Activated T-helper 1 cell treated with anti-CD3 and anti-CD28 coated beads, Interleukin-2, amount 50 U/mL, for 16 hours (primary cell): ENCODE data around the gene ERBB4.
"Not testable (repeated sequence)": the region's sequence is repeated elsewhere in the genome, so short reads cannot be mapped to it uniquely, and the experiment has no call there.

Source experiments
- DNase-seq, 2 donors: peaks; one replicate each; pipeline ENCODE4 v3.0.0-alpha.2; 2020; ENCODE audit warnings: low read depth in 1 of 2, low spot score in 1 of 2

Gene ERBB4

DNA sequence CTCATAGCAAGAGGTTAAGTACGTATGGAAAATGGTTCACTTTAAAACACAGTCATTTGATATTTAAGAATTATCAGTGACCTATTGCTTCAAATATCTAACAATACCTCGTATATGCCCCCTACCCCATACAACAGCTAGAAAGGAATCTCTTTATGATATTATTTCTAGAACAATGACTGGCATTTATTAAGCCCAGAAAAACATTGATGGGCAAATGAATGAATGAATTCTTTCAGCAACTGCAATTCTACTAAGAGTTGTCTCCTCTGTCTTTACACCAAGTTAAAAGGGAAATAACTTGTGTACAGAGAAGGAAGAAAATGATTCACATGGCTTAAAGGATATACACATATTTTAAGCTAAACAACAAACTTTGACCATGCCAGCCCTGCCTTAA, 384.7 kb downstream of the ERBB4 start:
- DNase-seq, result no peak

DNA sequence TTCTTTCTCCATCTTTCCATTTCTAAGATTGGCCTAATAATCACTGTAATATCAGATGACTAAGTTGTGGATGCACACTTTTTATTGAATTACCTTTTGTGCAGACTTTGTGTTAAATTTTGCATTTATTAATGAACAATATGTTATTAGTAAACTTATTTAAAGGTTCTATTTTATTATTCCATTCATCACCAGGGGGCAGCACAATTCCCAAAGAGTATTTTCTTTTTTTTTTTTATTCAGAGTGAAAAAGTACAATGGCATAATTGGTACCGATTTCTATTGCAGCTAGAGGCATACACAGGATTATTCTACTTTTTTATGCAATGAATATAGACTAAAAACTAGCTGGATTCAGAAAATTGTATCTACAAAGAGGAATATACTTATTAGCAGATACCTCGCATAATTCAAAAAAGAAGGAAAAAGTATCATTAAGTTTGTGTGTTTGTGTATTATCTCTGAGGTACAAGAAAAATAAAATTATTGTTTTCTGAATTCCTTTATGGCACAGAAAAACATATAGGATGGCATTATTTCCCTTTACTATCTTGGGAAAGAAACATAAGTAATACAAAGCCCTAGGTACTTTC, 390.6 kb downstream of the ERBB4 start:
- no peak for DNase-seq

DNA sequence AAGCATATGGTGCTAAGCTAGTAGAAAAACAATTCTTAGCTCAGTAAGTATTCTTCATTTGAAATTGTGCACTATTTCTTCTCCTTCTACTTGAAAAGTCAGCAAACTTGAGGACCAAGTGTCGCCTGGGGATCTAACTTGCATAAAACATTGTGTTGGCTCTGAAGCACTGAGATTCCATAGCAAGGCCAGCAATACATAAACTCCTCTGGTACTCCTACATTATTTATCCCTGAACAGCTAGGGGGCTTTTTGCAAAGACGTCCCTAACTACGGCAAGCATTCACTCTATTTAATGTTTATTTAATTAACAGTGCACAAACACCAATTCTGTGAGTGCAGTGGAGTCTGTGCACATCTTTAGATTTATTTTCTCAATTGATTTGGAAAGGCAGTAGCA, 392.2 kb downstream of the ERBB4 start:
- no peak for DNase-seq

DNA sequence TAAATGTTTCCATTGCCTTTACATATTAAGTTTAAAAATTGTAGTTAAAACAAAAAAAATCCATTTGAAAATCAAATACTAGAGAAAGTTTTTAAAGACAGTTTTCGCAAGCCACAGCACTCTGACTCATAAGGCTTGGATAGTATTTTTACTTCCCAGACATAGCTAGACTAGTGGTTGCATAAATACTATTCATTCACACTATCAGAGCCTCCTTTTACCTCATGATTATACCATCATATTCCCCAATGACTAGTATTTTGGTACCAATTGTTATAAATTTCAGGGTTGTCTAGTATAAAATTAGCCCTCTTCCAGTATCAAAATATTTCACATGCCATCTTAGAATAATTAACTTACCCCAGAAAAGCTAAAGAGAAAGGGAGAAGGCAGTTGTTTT, 393.5 kb downstream of the ERBB4 start:
- DNase-seq, result no peak

DNA sequence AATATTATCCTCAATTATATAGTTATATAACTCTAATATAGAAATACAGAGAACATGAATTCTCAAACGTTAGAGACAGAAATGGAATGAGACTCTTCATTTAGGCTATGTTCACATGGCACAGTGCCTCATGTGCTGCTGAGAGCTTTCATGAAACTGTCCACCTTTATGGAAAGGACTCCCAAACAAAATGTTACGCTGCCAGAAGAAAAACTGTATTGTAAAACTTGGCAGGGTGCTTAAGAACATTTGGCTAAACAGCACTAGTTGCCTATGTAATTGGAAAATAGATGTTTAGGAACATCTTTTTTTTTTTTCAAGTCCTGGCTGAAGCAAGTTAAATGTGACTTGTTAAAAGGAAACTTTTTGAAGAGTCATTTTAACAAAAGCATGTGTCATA, 396.0 kb downstream of the ERBB4 start:
- DNase-seq, result no peak

DNA sequence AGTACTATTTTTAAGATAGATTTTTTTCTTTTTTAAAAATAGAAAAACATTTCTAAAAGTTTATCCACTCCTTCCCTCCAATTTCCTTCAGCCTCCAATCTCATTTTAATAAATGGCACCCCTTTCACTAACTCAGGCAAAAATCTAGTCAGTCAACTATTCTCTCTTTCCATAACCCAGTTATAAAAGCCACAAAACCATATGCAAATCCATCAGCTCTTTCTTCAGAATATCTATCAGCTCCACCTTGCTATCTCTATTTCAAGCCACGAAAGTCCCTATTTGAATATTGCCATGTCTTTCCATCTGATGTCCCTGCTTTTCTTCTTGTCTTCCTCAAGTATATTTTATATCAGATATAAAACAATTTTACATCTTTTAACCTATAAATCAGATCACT, 397.1 kb downstream of the ERBB4 start:
- no peak for DNase-seq

DNA sequence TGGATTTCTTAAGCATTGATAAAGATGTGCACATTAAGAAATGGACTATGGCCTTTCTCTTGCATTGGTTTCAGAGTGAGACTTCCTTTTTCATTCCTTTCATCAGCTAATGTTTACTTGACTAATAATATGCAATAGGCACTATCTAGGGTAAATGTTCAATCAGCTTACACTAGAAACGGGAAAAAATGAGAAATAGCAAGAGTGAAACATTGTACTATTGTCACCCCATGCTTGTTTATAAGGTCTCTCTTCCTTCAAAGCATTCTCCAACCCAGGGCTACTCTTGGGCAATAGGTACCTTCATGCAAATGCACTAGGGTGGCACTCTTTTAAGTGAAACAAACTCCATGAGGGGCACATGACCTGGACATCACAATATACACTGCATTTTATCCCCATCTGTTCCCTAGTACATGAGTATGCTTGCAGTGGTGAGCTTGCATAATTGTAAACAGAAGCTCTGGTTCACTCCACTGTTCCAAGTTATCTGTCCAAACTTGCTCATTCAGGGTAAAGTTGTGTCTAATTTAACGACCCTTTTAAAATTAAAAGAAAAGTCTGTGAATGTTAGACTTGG, 402.3 kb downstream of the ERBB4 start:
- DNase-seq, result no peak

DNA sequence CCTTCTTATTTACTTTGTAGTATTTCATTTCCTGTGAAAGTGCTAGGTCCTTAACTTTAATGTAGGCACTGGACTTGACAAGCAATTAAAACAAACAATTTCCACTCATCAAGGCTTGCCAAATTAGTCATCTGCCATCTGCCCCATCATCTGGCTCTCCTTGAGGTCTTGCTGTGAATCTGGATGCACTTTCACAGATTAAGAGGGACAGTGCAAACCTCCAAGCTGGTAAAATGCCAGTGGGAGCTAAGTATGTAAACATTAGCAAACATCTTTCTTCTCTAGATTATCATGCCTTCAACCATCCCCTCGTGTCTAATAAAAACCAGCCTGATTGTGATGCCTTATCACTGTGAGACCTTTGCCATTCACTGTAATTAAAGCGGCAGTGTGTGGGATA, 402.9 kb downstream of the ERBB4 start:
- DNase-seq, result no peak

DNA sequence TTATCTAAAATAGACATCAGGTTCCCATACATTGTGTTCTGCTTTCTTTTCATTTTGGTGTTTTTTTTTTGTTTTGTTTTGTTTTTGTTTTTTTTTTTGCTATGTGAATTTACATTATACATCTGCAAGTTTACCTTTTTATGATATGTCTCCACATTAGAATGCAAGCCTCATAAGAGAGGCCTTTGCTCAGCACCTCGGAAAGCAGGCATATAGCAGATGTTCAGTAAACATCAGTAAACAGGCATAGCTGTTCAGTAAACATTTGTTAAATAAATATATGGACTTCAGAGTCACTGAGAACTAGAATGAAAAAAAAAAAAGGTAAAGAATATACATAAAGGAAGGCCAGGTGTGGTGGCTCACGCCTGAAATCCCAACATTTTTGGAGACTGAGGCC, 405.3 kb downstream of the ERBB4 start:
- no peak for DNase-seq

DNA sequence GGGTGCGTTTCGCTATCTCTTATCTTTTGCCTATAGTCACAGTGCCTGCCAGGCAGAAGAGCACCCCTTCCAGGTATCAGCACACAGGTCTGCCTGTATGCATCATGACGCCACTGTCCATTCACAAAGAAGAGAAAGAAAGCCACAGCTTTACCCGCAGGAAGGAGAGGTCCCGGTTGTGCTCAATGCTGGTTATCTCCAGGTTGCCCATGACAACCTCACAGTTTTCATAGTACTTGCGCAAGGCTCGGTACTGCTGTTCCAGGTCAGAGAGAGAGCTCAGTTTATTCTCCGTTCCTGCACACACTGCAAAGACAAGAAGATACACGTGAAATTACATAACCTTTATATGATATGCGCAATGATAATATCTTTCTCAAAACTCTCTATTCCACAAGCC, 414.0 kb downstream of the ERBB4 start:
- no peak for DNase-seq

DNA sequence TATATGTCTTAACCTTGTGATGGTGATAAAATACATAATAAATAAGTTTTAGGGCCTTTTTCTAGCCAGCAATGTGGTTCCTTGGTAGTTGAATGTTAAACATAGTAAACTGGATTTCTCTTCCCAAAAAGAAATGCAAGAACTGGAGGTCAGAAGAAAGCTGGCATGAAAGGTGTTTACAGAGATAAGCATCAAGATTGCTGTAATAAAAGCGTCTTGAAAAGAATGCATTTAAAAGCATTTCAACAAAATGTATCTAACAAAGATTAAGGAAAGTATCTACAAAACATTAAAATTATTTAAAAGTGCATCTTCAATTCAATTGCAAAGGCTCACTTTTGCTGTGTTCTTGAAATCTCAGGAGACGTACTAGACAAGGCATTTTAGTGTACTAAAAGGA, 419.0 kb downstream of the ERBB4 start:
- DNase-seq, result no peak

DNA sequence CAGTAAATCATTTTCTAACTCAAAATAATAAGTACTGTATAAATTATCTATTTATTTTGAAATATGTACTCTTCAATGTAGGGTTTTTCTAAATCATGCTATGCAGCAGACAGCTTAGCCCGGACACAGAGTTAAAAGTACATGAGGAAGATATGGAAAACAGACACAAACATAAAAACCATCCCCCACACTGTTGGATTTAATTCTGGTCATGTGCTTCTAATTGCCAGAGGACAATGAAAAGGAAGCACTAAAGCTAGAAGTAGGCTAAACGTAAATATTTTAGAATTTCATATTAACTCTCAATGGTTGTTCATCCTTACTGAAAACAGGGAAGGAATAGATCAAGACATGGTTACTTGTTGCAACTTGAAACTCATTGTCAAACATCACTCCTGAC, 420.7 kb downstream of the ERBB4 start:
- no peak for DNase-seq

DNA sequence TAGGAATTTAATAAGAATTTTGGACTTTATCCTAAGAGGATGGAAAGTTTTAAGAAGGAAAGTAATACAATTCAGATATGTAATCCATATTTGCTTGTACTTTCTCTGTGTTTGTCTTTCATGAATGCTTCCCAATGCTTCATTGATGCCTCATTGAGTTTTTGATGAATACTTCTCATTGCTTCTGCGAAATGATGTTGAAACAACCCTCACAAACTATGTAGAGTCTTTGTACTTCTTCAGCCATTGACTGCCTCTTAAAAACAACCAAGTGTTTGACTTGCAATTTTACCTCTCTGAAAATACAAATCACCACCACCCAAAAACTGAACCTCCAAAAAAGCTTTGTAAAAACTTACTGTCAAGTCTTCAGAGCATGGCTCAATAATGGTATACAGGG, 424.1 kb downstream of the ERBB4 start:
- no peak for DNase-seq

DNA sequence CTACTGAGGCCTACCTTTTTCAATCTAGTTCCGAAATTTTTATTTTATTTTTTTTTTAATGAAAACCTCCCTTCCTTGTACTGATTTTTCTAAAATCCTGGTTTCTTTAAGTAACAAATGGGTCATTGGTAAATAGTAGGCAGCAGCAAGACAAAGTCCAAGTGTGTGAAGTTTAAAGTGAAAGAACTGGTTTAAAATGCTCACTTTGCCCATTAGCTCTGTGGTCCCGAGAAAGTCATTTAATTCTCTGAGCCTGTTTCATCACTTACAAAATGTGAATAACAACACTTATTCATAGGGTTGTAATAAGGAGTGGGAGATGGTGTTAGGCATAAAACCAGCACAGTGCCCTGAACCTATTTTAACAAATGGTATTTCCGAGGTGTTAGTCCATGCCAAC, 426.2 kb downstream of the ERBB4 start:
- no peak for DNase-seq

DNA sequence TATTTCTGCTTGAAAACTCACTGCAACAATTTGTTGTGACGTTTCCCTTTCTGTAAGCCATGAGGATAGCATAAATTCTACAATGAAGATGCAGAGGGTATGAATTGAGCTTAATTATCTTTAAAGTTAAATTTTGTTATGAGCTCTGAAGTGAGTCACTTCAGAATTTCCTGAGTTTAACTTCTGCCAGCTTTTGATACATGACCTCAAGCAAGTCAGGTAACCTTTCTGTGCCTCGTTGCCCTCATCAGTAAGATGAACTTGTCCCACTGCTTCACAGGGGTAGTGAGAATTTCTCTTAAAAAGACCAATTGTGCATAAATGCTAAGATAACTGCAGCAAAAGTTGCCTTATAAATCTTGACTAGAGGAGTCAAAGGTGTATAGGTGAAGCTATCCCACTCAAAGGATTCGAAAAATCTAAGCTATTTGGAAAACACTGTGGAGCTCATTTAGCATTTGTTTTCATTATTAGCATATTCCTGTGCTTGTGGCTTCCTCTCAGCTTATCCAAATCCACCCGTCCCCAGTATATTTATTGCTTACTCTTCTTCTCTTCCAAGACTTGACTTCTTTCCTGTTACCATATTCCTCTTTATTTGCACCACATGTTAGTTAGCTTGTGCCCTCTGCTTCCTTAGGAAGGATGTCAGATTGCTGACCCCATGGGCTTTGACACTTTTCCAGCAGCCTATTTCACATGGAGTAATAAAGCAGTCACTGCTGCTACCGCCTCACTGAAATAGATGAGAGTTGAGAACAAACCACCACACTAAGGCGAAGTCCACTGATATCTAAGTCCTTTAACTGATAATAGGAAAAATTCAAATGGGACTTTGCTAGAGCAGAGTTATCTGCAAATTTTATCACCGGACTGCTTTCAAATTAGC, 428.6 kb downstream of the ERBB4 start:
- no peak for DNase-seq

DNA sequence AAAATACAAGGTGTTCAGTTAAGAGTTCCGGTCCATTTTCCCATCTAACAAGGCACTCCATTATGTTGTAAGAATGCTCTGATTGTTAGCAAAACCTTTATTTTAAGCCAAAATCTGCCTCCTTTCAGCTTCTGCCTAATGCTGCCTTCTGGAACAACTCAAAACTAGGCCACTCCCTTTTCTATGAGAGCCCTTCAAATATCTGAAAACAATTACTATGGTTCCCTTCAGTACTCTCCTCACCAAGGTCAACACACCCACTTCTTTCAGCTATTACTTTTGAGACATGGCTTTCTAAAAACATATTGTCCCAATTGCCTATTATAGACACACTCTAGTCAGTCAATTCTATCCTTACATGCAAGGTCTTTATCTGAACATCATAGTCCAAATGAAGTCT, 429.4 kb downstream of the ERBB4 start:
- no peak for DNase-seq

DNA sequence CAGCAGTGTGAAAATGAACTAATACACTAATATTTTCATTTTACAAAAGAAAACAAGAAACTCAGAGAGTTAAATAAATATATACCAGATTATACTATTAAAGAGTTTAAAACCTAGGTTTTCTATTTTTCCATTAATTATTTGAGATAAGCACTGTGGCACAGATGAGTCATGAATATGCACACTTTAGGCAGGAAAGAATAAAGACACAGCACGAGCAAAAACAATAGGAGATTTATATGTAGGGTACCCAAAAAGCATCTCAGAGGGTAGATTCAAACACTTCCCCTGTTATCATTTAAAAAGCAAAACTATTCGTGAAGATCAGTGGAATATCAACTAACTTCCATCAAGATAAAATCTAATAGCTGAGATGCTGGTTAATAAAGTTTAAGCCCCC, 430.6 kb downstream of the ERBB4 start:
- DNase-seq, result no peak

DNA sequence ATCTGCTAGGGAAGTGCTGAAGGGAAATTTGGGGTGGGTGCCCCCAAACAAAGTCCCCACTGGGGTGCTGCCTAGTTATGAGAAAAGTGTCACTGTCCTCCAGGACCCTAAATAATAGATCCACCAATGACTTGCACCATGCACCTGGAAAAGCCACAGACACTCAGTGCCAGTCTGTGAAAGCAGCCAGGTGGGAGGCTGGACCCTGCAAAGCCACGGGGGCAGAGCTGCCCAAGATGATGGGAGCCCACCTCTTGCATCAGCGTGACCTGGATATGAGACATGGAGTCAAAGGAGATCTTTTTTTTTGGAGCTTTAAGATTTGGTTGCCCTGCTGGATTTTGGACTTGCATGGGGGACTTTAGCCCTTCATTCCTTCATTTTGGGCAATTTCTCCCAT, 431.6 kb downstream of the ERBB4 start:
- DNase-seq, result no peak

DNA sequence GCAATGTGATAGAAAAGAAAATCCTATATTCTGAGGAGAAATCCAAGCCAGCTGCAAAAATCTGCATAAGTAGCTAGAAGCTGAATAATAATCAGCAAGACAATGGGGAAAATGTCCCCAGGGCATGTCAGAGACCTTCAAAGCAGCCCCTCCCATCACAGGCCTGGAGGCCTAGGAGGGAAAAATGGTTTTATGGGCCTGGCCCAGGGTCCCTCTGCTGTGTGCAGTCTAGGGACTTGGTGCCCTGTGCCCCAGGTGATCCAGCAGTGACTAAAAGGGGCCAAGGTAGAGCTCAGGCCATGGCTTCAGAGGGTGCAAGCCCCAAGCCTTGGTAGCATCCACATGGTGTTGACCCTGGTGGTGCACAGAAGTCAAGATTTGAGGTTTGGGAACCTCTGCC, 432.1 kb downstream of the ERBB4 start:
- DNase-seq, result not testable (repeated sequence)

DNA sequence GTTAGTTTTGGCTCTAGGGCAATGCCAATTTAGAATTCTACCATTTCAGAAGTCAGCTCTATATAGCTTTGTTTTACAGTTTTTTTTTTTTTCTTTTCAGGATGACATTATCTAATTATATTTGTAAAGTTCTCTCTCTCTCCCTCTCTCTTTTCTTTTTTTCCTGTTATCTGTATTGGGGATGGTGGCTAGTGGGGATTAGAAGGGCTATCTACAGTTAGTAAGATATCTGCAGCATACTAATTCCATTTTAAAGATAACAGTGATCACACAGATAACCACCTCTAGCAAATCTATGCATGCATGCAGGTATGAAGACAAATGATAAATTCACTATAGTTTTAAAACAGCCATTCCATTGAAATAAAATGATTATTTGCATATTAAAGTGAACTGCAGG, 438.9 kb downstream of the ERBB4 start:
- no peak for DNase-seq

DNA sequence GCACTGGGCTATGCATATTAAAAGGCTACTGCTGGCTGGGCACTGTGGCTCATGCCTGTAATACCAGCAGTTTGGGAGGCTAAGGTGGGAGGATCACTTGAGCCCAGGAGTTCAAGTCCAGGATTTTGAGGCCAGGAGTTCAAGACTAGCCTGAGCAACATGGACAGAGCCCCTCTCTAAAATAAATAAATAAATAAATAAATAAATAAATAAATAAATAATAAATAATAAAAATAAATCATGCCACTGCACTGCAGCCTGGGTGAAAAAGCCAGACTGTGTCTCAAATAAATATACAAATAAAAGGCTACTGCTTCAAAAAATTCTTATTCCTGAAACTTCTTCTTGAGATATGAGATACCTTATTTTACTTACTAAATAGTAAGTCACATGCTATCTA, 439.6 kb downstream of the ERBB4 start:
- DNase-seq, result no peak

DNA sequence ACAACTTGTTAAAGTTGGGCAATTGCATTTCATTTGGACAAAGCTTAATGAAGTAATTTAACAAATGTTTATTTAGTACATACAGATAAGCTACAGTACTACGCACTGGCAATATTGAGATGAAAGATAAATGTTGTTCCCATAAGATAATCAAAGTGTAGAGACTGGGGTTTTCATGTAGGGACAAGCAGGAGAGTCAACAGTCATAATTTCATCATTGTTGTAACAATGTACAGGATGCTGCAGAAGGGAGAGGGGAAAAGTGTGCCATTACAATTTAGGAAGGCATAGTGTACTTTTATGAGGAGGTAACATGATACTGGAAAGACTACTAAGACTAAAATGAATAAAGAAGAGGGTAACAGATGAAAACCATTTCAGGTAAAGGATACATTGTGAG, 441.6 kb downstream of the ERBB4 start:
- DNase-seq, result no peak

DNA sequence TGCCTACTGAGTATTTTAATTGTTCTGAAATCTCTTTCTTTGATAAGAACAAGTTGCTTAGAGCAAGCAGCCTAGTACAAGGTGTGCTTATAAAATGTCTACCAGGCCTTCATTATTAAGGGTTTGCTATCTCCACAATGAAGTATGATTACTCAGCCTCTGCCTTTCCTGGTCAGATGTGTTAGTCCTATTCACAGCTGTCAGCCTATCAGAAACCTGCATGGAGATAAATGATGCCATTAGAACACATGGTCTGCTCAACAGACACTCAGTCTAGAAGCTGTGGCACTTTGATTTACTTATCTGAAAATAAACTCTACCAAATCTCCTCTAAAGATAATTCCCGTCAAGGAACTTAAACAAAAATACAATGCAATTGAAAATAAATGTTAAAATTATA, 448.7 kb downstream of the ERBB4 start:
- no peak for DNase-seq
